CD4-positive, alpha-beta memory T cell (primary cell): ENCODE results near the gene MOGAT1. TPM values are rescaled to one million over a fixed set of nuclear protein-coding genes. Genes with fewer than 3 reads are reported as not detected.

Experiments
- CTCF ChIA-PET: fragments of 350-600 bp; sonication (Branson Sonifier 250); formaldehyde crosslinking; loops from one replicate; lab custom pipeline; 2021; ENCODE audit warnings: inconsistent platforms; ENCODE audit not compliant: partially characterized antibody; lab: Charles Lee
- POLR2A ChIA-PET: fragments of 350-600 bp; sonication (Branson Sonifier 250); formaldehyde crosslinking; loops from one replicate; lab custom pipeline; 2021; ENCODE audit not compliant: partially characterized antibody; lab: Charles Lee
- DNase-seq, 5 donors: peaks; one replicate each; pipeline versions ENCODE4 v3.0.0 to v3.0.0-alpha.2; 2020 to 2022; ENCODE audit warnings: mixed read lengths in 1 of 5
- H3K27ac ChIP-seq: one replicate; pipeline ENCODE4 v1.7.0; 2013; ENCODE audit warnings: low read depth, low read length
- H3K27me3 ChIP-seq: 2 replicates; pipeline ENCODE4 v1.7.0; 2013; ENCODE audit warnings: mild to moderate bottlenecking, low read length, moderate library complexity; ENCODE audit not compliant: insufficient read depth
- H3K36me3 ChIP-seq: 2 replicates; pipeline ENCODE4 v1.7.0; 2013; ENCODE audit warnings: mild to moderate bottlenecking, low read length, moderate library complexity; ENCODE audit not compliant: insufficient read depth
- H3K4me1 ChIP-seq: 2 replicates; pipeline ENCODE4 v1.7.0; 2013; ENCODE audit warnings: mild to moderate bottlenecking, low read length, moderate library complexity; ENCODE audit not compliant: insufficient read depth
- H3K4me3 ChIP-seq, 2 donors: one replicate each; pipeline ENCODE4 v1.7.0; 2013; ENCODE audit warnings: low read length in 2 of 2, mild to moderate bottlenecking in 1 of 2
- H3K9me3 ChIP-seq, 2 donors: one replicate each; pipeline ENCODE4 v1.7.0; 2013; ENCODE audit warnings: low read length in 2 of 2, control low read depth in 1 of 2; ENCODE audit not compliant: control insufficient read depth in 1 of 2
- H3K27ac Mint-ChIP-seq, 7 donors: one replicate each; pipeline ENCODE4 v1.8.0; 2020 to 2021; ENCODE audit warnings: mixed read lengths in 7 of 7, mild to moderate bottlenecking in 6 of 7, inconsistent platforms in 3 of 7, moderate library complexity in 3 of 7
- H3K27me3 Mint-ChIP-seq, 2 donors: one replicate each; pipeline ENCODE4 v1.8.0; 2020 to 2021; ENCODE audit warnings: mixed read lengths in 2 of 2
- H3K36me3 Mint-ChIP-seq, 2 donors: one replicate each; pipeline ENCODE4 v1.8.0; 2020 to 2021; ENCODE audit warnings: mixed read lengths in 2 of 2, inconsistent platforms in 1 of 2, mild to moderate bottlenecking in 1 of 2
- H3K4me1 Mint-ChIP-seq, 4 donors: one replicate each; pipeline ENCODE4 v1.8.0; 2020 to 2021; ENCODE audit warnings: mixed read lengths in 4 of 4, mild to moderate bottlenecking in 1 of 4
- H3K4me3 Mint-ChIP-seq, 8 donors: one replicate each; pipeline ENCODE4 v1.8.0; 2020 to 2021; ENCODE audit warnings: mixed read lengths in 8 of 8, mild to moderate bottlenecking in 7 of 8, moderate library complexity in 6 of 8, inconsistent platforms in 3 of 8
- H3K9me3 Mint-ChIP-seq, 8 donors: one replicate each; pipeline ENCODE4 v1.8.0; 2020 to 2021; ENCODE audit warnings: mixed read lengths in 8 of 8, mild to moderate bottlenecking in 5 of 8, inconsistent platforms in 3 of 8, moderate library complexity in 1 of 8
- intact Hi-C: fragments of 100-400 bp; cut with micrococcal nuclease; formaldehyde crosslinking; loops from one replicate; pipeline ENCODE4 v1.15.1; 2023
- polyA plus RNA-seq, 2 donors: library from polyadenylated mRNA; unstranded; fragments of 300-500 nt; fragmentation: Illumina TruSeq; gene quantifications; one replicate each; pipeline ENCODE4 v1.2.3, GENCODE V29; 2021
- total RNA-seq, 2 experiments: library from RNA; stranded (reverse); gene quantifications; one replicate each; pipeline ENCODE4 v1.2.3, GENCODE V29; 2021

MOGAT1 gene
- total and polyA plus RNA-seq, 4 experiments from 2014 or later = not detected

DNA sequence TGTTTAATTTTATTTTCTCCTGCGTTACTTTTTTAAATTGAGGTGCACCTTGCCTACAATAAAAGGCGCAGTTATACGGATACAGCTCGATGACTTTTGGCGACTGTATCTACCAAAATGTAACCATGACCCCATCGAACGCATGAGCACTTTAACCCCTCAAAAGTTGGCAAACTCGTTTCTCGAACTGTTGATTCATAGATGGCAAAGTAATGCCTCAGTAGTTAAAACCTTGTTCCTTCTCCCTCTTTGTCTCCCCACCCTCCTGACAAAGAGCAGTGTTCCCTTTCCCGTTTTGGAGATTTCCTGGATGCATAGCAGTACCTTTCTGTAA, 577 bp downstream of the MOGAT1 start:
- no peak overlapping the region for H3K27ac ChIP-seq
- H3K4me1 ChIP-seq = peaks cover 9% of the 10 kb centered on the region
- no peaks in the 10 kb centered on the region for H3K27me3 ChIP-seq
- H3K4me3 Mint-ChIP-seq = peak overlapping the region in 7 of 8 donors; percentile 37 to 78 (median 58)
- H3K36me3 ChIP-seq = no peaks in the 10 kb centered on the region
- H3K9me3 Mint-ChIP-seq = peaks cover 0 to 2% (median 0%) of the 10 kb centered on the region in 8 donors
- no peak overlapping the region for H3K27ac Mint-ChIP-seq
- H3K4me1 Mint-ChIP-seq = peaks cover 4 to 10% (median 8%) of the 10 kb centered on the region in 4 donors
- ChIA-PET CTCF (no interaction called here), POLR2A (no interaction called here)
- H3K27me3 Mint-ChIP-seq = peaks cover 33 to 48% of the 10 kb centered on the region in 2 donors
- H3K36me3 Mint-ChIP-seq = no peaks in the 10 kb centered on the region
- no peaks in the 10 kb centered on the region for H3K9me3 ChIP-seq
- intact Hi-C loops = no loop called here
- DNase-seq = no peak
- no peak overlapping the region for H3K4me3 ChIP-seq

DNA sequence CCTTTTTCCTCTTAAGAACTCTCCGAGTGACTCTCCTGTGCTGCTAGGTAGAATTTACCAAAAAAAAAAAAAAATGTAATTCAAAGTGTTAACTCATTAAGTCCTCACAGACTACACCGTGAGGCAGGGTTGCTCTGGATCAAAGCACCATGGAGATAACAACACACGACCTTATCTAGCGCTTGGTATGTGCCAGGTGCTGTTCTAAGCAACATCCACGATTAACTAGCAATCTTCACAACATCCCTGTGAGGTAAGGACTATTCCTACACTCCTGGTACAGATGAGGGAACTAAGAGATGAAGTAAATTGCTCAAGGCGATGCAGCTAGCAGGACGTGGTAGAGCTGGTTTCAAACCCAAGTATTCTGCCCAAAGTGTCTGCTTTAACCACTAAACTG, 1.8 kb downstream of the MOGAT1 start:
- Histone ChIP-seq H3K36me3 (no peaks in the 10 kb centered on the region), H3K4me1 (peaks cover 9% of the 10 kb centered on the region), H3K9me3 (no peaks in the 10 kb centered on the region), H3K27ac (no peak overlapping the region), H3K27me3 (peaks cover 2% of the 10 kb centered on the region), H3K4me3 (no peak overlapping the region)
- CTCF ChIA-PET = no interaction called here
- Mint-ChIP-seq H3K36me3 (no peaks in the 10 kb centered on the region), H3K4me1 (peaks cover 4 to 10% (median 8%) of the 10 kb centered on the region in 4 donors), H3K9me3 (peaks cover 0 to 2% (median 0%) of the 10 kb centered on the region in 8 donors), H3K27ac (no peak overlapping the region), H3K27me3 (peaks cover 41 to 49% of the 10 kb centered on the region in 2 donors), H3K4me3 (no peak overlapping the region)
- intact Hi-C loops = no loop called here
- POLR2A ChIA-PET = no interaction called here
- no peak for DNase-seq

DNA sequence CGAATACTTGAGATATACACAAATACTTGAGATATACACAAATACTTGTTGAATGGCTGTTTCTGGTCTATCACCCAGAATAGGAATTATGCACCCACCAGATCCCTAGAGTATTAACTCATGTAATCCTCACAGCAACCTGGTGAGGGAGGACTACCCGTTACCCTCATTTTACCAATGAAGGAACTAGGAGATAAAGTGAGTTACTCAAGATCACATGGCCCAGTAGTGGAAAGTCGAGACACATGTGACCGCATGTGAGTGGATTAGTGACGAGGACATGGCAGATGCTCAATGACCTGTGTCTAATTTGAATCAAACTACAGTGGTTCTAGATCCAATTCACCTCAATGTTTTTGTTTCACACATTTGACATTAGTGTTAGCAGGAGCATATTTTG, 2.4 kb downstream of the MOGAT1 start:
- H3K27me3 ChIP-seq = peaks cover 3% of the 10 kb centered on the region
- no peak overlapping the region for H3K4me3 ChIP-seq
- H3K36me3 Mint-ChIP-seq = no peaks in the 10 kb centered on the region
- H3K36me3 ChIP-seq = no peaks in the 10 kb centered on the region
- H3K4me1 ChIP-seq = peaks cover 9% of the 10 kb centered on the region
- no peak overlapping the region for H3K4me3 Mint-ChIP-seq
- H3K27me3 Mint-ChIP-seq = peaks cover 42 to 49% of the 10 kb centered on the region in 2 donors
- no peak for DNase-seq
- intact Hi-C loops = no loop called here
- no peak overlapping the region for H3K27ac Mint-ChIP-seq
- H3K9me3 ChIP-seq = no peaks in the 10 kb centered on the region
- CTCF ChIA-PET = no interaction called here
- H3K27ac ChIP-seq = no peak overlapping the region
- H3K4me1 Mint-ChIP-seq = peaks cover 4 to 10% (median 8%) of the 10 kb centered on the region in 4 donors
- POLR2A ChIA-PET = no interaction called here
- H3K9me3 Mint-ChIP-seq = peaks cover 0 to 2% (median 0%) of the 10 kb centered on the region in 8 donors

DNA sequence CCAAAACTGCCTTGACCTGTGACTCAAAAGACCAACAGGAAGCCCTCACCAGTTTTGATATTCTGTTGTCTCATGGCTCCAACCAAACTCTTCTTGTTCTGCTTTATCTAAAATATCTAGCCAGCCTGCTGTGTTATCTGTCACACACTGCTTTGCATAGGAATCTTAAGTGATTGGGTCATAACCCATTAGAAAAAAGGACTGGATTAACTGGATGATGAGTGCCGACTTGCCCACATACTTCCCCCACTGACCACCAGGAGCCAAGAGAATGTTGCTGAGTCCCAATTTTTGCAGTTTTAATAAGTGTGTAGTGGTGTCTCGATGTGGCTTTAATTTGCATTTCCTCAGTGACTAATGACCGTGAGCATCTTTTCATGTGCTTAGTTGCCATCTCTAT, 6.5 kb downstream of the MOGAT1 start:
- Mint-ChIP-seq H3K4me1 (no peaks in the 10 kb centered on the region), H3K27me3 (peaks cover 27 to 30% of the 10 kb centered on the region in 2 donors), H3K27ac (no peak overlapping the region), H3K9me3 (peaks cover 0 to 2% (median 0%) of the 10 kb centered on the region in 8 donors), H3K36me3 (no peaks in the 10 kb centered on the region), H3K4me3 (no peak overlapping the region)
- POLR2A ChIA-PET = no interaction called here
- H3K27me3 ChIP-seq = peaks cover 3% of the 10 kb centered on the region
- H3K27ac ChIP-seq = no peak overlapping the region
- intact Hi-C loops = no loop called here
- no peaks in the 10 kb centered on the region for H3K4me1 ChIP-seq
- no peaks in the 10 kb centered on the region for H3K9me3 ChIP-seq
- CTCF ChIA-PET = interaction anchor here (1.6 to 2.6 kb wide), 2 partner anchors 9 to 13 kb away, joined by 4 to 9 read pairs; no protein-coding TSS in a partner anchor
- H3K4me3 ChIP-seq = no peak overlapping the region
- no peak for DNase-seq
- no peaks in the 10 kb centered on the region for H3K36me3 ChIP-seq

DNA sequence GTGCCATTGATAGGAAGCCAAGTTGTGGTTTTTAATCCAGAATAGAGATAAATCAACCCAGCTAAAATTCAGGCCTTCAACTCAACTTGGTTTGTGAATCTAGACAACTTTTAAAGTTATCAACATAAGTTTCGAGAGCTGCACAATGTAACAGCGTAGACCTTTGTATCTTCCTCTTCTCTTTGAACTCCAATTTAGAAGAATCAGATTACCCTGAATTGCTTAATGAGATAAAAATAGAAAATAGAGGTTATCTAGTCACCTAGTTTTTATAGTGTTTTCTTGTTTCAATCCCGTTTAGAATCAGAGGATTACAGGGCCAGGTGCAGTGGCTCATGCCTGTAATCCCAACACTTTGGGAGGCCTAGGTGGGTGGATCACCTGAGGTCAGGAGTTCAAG, 12.3 kb downstream of the MOGAT1 start:
- Histone ChIP-seq H3K9me3 (no peaks in the 10 kb centered on the region), H3K4me1 (no peaks in the 10 kb centered on the region), H3K27me3 (no peaks in the 10 kb centered on the region), H3K27ac (no peak overlapping the region), H3K36me3 (no peaks in the 10 kb centered on the region), H3K4me3 (no peak overlapping the region)
- Mint-ChIP-seq H3K4me1 (peaks cover 3 to 13% (median 10%) of the 10 kb centered on the region in 4 donors), H3K9me3 (peaks cover 0 to 2% (median 0%) of the 10 kb centered on the region in 8 donors), H3K4me3 (no peak overlapping the region), H3K27ac (peak overlapping the region in 1 of 7 donors; percentile 20), H3K36me3 (no peaks in the 10 kb centered on the region), H3K27me3 (peaks cover 5 to 14% of the 10 kb centered on the region in 2 donors)
- ChIA-PET POLR2A (no interaction called here), CTCF (interaction anchor here (1.1 to 1.7 kb wide), 2 partner anchors 11 to 21 kb away, joined by 3 to 4 read pairs; no protein-coding TSS in a partner anchor)
- DNase-seq = no peak
- intact Hi-C loops = no loop called here

DNA sequence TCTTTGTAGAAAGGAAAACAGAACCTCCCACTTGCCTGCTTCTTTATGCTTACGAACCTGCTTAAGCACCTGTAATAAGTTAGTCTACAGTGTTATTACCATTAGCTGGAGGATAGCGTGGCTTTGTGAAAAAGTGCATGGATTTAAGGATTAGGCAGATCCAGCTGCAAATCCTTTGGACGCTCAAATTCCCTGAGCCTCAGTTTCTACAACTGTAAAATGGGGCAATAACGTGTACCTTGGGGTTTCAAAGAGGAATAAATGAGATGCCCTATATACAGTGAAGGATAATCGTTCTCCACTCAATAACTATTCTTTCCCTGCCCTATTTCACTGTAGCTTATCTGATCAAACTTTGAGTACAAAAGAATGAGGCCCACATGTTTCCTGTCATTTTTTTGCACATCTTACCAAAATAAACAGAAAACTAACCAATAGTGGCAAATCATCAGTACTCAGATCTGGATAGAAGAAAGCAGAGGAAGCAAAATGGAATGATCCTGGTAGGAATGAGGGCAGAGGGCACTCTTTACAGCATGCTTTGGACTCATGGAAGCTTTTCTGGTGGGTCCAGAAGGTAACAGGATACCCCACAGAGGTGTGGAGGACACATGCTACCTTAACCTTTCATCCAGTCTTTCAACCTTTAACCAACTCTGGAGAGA, 14.8 kb downstream of the MOGAT1 start:
- no peak overlapping the region for H3K4me3 ChIP-seq
- ChIA-PET CTCF (interaction anchor here (0.9 kb wide), 1 partner anchor 368 kb away, joined by 3 read pairs; no protein-coding TSS in a partner anchor), POLR2A (no interaction called here)
- Mint-ChIP-seq H3K36me3 (no peaks in the 10 kb centered on the region), H3K27me3 (peaks cover 5 to 10% of the 10 kb centered on the region in 2 donors), H3K4me1 (peaks cover 8 to 19% (median 14%) of the 10 kb centered on the region in 4 donors), H3K27ac (peak overlapping the region in 1 of 7 donors; percentile 51), H3K9me3 (peaks cover 0 to 2% (median 0%) of the 10 kb centered on the region in 8 donors), H3K4me3 (peak overlapping the region in 5 of 8 donors; percentile 14 to 53 (median 42))
- H3K36me3 ChIP-seq = no peaks in the 10 kb centered on the region
- H3K27ac ChIP-seq = no peak overlapping the region
- H3K27me3 ChIP-seq = no peaks in the 10 kb centered on the region
- no peak for DNase-seq
- intact Hi-C loops = no loop called here
- no peaks in the 10 kb centered on the region for H3K4me1 ChIP-seq
- H3K9me3 ChIP-seq = no peaks in the 10 kb centered on the region

DNA sequence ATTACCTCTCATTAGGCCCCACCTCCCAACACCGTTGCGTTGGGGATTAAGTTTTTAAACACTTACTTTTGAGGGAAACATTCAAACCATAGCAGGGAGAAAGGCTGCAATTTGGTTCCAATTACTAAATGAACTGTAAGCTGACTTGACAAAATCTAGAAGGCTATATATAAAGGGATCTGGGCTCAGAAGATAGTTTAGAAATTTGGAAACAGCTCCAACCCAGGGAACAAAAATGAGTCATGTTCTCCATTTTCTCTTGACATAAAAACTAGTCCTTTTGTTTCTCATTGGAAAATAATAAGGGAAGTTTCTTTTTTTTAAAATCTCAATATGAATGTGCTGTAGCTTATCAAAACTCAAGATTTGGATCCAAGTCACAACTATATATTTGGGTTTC, 17.5 kb downstream of the MOGAT1 start:
- Histone ChIP-seq H3K27me3 (no peaks in the 10 kb centered on the region), H3K4me1 (no peaks in the 10 kb centered on the region), H3K36me3 (no peaks in the 10 kb centered on the region), H3K9me3 (no peaks in the 10 kb centered on the region), H3K4me3 (no peak overlapping the region), H3K27ac (no peak overlapping the region)
- ChIA-PET POLR2A (no interaction called here), CTCF (interaction anchor here (0.7 to 2.8 kb wide), 5 partner anchors 14 to 214 kb away, joined by 3 to 12 read pairs (median 3); no protein-coding TSS in a partner anchor)
- H3K4me3 Mint-ChIP-seq = no peak overlapping the region
- no peak overlapping the region for H3K27ac Mint-ChIP-seq
- DNase-seq = no peak
- H3K4me1 Mint-ChIP-seq = peaks cover 8 to 19% (median 14%) of the 10 kb centered on the region in 4 donors
- no peaks in the 10 kb centered on the region for H3K9me3 Mint-ChIP-seq
- intact Hi-C loops = no loop called here
- no peaks in the 10 kb centered on the region for H3K36me3 Mint-ChIP-seq
- H3K27me3 Mint-ChIP-seq = peaks cover 1 to 9% of the 10 kb centered on the region in 2 donors
